Stimulated activated CD8-positive, alpha-beta memory T cell treated with anti-CD3 and anti-CD28 coated beads, Interleukin-7, amount 100 ng/mL, for 4 hours (primary cell): ENCODE data around the gene ZGPAT.
A peak's percentile ranks its signal among the peaks of the same experiment; 100 is the strongest.
"Not testable (repeated sequence)": the region's sequence is repeated elsewhere in the genome, so short reads cannot be mapped to it uniquely, and the experiment has no call there.

Source experiments
- DNase-seq, 2 donors: peaks; one replicate each; pipeline ENCODE4 v3.0.0-alpha.2; 2020; ENCODE audit warnings: low read depth in 2 of 2

The ZGPAT gene, protein sequence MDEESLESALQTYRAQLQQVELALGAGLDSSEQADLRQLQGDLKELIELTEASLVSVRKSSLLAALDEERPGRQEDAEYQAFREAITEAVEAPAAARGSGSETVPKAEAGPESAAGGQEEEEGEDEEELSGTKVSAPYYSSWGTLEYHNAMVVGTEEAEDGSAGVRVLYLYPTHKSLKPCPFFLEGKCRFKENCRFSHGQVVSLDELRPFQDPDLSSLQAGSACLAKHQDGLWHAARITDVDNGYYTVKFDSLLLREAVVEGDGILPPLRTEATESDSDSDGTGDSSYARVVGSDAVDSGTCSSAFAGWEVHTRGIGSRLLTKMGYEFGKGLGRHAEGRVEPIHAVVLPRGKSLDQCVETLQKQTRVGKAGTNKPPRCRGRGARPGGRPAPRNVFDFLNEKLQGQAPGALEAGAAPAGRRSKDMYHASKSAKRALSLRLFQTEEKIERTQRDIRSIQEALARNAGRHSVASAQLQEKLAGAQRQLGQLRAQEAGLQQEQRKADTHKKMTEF

DNA sequence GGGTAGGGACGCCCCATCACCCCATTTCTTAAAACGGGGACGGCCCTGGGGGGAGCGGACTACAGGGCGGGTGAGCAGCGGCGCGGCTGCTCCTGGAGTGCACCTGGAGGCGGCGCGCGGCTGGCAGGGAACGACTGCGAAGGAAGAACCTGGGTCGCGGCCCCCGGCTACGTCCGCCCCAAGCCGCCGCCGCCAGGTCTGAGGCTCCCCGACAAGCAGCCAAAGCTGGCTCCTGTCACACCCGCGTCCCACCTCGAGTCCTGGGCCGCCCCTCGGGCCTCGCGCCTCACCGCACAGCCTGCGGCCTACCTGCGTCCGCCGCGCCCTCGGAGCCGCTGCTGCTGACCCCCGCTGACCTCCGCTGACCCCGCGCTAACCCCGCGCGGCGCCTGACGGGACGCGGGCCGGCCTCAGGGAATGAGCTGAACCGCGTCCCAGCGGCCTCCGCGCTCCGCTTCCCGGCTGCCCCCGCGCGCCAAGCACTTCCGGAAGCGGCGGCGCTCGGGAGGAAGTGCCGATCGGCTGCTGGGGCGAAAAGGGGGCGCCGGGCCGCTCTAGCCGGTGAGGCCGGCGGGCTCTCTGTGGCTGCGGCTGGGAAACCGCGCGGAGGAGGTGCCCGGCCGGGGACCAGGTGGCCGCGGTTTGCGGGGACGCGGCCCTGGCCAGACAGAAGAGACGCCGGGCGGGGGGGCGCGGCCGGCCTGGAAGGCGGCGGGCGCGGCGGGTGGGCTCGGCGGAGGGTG, at the start of gene ZGPAT, which contains the start of gene ARFRP1:
TSS of gene ZGPAT (plus strand) at position 482 of the 743 bp plus-strand sequence. CDS start 542 bp downstream, outside the sequence.
TSS of gene ARFRP1 (minus strand) at position 419 of the 743 bp plus-strand sequence. CDS start 885 bp downstream, outside the sequence.
- DNase-seq, result peak; percentile 65 to 86

DNA sequence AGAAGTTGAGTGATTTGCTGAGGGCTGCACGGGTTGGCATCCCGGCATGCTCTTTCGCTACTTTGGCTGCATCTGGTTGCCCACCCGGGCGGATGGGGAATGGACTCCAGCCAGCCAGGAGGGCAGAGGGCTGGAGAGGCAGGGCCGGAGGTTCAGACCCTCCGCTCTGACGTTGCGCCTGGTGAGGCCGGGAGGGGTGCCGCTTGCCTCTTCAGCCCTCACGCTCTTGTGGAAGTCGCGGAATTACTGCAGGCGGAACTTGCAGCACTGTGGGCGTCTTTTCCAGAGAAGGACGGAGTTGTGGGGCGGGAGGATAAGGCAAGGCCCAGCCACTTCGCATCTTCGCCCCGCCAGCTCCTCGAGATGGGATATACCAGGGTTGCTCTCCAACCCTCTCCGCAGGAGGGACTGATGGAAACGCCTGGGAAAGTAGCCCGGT, 49.1 kb upstream of the ZGPAT start:
- DNase-seq, result no peak

DNA sequence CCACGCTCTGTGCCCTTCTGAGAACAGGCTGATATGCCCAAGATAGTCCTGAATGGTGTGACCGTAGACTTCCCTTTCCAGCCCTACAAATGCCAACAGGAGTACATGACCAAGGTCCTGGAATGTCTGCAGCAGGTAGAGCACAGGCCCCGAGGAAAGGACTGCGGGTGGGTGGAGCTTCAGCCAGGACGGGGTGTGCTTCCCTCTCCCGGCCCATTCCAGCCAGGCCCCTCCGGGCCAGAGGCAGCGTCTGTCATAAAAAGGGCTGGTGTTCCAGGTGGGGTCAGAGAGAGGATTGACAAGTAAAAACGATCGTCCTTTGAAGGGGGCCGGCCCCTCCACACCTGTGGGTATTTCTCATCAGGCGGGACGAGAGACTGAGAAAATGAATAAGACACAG, 48.5 kb upstream of the ZGPAT start:
- DNase-seq, result no peak

DNA sequence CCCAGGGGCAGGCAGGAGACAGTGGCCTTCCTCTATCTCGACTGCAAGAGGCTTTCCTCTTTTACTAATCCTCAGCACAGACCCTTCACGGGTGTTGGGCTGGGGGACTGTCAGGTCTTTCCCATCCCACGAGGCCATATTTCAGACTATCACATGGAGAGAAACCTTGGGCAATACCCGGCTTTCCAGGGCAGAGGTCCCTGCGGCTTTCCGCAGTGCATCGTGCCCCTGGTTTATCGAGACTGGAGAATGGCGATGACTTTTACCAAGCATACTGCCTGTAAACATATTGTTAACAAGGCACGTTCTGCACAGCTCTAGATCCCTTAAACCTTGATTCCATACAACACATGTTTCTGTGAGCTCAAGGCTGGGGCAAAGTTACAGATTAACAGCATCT, 47.7 kb upstream of the ZGPAT start:
- not testable (repeated sequence) for DNase-seq

DNA sequence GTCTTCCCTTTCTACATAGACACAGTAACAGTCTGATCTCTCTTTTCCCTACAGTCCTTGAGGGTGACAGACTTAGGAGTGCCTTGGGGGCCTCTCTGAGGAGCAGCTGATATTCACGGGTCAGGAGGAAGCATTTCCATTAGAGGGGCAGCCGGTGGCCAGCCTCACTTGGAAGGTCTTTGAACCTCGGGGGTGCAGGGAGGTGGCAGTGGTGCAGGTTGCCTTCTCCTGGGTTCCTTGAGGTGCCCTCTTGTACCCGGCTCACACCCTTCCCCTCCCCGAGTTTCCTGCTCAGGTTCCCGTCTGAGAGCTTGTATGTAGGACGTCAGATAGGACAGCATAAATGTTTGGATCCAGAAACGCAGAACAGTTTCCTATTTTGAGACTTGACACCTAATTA, 47.2 kb upstream of the ZGPAT start:
- no peak for DNase-seq

DNA sequence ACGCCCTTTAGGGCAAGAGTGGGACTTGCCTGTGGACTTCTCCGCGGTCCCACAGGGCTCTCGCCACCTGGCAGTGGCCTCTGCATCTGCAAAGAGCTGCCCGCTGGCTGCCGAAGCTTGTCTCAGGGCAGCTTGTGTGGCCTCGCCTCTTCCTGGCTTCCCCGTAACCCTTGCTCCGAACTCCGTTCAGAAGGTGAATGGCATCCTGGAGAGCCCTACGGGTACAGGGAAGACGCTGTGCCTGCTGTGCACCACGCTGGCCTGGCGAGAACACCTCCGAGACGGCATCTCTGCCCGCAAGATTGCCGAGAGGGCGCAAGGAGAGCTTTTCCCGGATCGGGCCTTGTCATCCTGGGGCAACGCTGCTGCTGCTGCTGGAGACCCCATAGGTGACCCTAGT, 46.7 kb upstream of the ZGPAT start:
- DNase-seq, result no peak

DNA sequence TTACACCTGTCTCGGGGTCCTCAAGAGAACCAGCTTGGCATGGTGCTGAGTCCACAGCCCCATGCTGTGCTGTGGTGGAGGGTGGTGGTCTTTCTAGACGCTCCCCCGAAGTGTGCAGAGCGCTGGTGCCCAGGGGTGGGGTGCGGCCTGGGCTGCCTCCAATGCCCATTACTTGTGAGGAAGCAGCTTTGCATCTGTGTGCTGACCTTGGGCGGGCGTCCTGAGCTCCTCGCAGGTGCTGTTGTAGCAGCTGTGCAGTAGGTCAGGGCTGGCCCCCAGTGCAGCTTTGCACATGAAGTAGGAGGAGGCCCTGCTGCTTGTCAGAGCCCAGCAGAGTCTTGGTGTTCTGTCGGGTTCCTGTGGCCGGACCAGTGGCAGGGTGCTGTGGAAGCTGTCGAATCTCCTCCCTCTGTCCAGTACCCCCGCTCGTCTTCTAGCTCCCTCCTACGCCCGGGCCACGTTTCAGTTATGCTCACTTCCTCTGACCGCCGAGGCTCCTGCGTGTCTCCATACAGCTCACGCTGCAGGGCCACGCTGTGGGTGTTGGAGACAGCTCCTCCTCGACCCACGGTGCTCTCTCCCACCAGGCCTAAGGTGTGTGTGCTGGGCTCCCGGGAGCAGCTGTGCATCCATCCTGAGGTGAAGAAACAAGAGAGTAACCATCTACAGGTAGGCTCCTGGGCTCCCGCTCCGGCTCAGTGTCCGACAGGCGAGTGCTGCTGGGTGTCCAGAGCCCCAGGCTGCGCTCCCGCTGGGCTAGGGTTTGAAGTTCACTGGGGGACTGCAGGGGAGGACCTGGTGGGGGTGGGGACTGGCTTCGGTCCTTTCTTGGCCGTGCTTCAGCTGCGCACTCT, 45.7 kb upstream of the ZGPAT start:
- DNase-seq, result no peak

DNA sequence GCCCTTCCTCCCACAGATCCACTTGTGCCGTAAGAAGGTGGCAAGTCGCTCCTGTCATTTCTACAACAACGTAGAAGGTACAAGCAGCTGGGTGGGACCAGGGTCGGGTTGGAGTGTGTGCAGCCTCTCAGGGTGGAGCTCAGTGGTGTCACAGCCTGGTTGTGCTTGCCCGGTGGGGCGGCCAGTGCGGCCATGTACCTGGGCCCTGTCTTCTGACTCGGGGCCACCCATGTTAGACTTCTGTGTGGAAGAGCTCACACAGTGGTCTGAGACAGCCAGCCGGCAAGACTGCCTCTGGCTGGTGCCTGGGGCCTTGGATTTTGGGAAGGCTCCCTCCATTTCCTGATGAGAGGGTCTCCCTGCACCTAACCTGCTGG, 45.0 kb upstream of the ZGPAT start:
- no peak for DNase-seq

DNA sequence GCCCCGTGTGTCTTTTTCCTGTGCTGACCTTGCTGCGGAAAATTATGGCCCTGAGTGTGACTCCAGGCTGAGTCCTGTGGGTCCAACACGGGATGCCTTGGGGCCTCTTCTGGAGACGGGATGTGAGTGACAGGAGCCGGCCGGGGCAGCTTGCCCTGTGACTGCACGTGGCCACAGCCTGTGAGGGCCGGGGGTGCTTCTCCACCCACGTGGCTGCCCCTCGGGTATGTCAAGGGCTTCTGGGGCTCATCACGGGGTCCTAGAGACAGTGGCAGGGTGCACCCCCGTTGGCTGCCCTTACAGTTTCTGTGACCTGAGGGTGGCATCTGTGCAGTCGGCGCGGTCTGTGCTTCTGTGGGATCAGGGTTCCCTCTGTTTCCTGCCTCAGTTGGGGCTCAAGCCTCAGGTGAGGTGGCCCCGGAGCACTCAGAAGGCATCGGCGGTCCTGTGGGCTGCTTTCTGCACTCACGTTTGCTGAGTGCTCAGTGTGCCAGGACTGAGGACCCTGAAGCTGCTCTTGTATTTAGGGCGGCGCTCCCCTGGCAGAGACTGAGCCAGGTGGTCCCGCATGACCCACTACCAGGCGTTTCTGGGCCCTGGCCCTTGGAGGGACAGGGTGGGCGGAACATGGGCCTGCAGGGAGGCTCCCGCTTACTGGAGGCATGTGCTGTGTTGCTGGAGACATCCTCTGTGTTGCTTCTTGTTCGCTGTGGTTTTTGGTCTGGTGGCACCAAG, 44.3 kb upstream of the ZGPAT start:
- DNase-seq, result no peak

DNA sequence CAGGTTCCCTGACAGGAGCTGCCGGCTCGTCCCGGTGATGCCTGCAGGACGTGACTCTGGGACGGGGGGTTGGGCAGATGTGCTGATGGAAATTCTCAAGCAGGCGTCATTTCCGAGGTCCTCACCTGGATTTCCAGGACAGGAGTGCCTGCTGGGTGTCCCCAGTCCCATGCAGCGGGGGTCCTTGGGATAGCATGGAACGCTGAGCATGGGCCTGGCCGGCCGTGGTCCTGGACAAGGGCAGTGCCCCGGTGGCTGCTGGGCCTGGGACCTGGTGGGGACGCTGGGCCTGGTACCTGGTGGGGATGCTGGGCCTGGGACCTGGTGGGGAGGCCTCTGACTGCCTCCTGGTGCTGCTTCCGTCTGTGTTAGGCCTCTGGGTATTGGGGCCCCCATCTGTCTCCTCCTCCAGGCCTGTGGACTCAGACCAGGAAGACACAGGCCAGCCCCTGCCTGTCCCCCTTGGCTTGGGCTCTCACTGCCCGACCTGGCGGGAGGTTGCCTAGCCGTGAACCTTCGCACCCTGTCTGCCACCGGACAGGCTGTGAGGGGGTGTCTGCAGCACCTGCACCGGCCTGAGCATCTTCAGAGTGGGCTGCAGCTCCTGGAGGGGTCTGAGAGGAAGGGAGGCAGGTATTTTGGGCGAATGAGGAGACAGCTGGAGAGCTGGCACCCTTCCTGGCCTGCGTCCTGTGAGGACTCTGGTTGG, 43.5 kb upstream of the ZGPAT start:
- DNase-seq, result no peak

DNA sequence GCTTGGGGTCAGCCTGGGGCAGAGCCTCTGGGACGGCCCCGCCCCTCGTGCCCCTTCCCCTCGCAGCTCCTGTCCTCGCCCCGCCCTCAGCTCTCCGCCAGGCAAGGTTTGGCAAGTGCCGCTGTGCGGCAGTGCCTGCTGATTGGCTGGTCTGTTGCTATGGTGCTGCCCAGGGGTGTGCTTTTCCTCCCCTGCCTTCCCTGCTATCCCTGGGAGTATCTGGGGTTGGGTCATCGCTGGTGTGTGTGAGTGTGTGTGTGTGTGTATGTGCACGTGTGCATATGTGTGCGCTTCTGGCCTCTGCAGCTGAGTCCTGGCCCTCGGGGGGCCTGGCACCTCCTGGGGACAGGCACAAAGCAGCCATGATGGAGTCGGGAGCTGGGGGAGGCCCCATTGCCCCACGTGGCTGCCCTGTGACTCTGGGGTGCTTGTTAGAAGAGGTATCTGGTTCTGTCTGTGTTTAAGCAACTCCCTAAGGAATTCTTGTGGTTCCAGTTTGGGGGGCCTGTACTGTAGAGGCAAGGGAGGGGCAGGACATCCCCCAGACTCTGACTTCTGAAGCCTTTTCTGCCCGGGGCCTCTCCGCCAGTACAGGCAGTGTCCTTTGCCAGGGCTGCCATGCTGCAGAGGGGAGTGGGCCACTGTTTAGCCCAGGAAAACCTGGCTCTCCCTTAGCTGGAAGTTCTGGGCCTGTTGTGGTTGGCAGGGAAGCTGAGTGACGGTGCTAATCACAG, 42.8 kb upstream of the ZGPAT start:
- no peak for DNase-seq

DNA sequence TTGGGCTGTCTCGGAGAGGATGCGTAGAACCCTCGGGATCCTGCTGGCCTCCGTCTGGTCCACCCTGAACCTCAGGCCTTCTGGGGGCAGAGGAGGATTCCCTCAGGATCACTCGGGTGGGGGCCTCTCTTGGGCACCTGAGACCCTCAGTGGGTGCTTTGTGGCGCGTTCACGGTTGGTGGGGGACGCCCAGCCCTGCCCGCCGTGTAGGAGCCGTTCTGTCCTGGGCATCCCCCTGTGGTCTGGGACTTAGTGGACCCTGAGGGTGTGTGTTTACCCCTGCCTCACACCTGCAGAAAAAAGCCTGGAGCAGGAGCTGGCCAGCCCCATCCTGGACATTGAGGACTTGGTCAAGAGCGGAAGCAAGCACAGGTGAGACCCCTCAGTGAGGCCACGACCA, 42.1 kb upstream of the ZGPAT start:
- no peak for DNase-seq

DNA sequence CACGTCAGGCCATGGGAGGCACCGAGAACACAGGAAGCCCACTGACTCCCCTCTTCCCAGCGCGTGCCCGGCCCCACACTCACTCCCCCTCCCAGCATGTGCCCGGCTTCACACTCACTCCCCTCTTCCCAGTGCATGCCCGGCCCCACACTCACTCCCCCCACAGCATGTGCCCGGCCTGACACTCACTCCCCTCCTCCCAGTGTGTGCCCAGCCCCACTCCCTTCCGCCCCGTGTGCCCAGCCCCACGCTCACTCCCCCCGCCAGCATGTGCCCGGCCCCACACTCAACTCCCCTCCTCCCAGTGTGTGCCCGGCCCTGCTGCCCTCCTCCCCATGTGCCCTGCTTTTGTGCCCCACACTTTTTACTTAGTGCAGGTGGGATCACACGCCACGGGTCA, 40.0 kb upstream of the ZGPAT start:
- DNase-seq, result no peak

DNA sequence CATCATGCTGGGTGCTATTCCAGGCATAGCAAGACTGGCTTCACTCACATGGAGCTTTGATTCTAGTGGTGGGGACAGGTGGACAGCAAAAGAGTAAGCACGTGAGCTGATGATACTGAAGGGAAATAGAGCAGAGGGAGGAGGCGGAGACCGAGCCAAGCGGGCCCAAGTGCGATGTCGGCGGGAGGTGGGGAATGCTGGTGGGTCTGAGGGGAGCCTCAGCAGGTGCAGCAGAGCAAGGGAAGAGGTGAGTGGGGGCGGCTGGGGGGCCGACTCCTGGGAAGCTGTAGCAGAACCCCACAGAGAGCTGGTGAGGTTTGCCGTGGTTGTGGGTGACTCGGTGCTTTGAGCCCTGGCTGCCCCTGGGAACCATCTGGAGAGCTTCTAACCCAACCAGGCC, 39.5 kb upstream of the ZGPAT start:
- DNase-seq, result no peak

DNA sequence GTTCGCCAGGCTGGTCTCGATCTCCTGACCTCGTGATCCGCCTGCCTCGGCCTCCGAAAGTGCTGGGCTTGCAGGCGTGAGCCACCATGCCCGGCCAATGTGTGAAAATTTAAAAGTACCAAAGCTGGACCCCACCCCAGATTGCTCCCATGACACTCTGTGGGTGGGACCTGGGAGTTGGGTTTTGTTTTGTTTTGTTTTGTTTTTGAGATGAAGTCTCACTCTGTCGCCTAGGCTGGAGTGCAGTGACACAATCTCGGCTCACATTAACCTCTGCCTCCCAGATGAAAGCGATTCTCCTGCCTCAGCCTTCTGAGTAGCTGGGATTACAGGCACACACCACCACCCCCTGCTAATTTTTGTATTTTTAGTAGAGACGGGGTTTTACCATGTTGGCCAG, 36.1 kb upstream of the ZGPAT start:
- DNase-seq, result not testable (repeated sequence)

DNA sequence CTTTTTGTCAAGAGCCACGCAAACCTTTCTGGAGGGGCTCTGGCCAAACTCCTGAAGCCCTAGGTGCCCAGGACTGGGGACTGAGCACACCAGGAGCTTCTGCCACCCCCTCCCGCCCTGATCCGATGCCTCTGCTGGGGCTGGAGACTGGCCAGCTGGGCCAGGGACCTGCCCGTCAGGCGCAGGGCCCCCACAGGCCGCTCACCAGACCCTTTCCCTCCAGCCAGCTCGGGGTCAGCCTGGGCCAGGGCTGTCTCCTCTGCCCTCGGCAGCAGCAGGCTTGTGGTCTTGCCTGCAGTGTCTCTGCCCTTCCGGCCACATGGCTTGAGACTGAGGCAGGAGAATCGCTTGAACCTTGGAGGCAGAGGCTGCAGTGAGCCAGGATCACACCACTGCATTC, 35.2 kb upstream of the ZGPAT start:
- DNase-seq, result no peak

DNA sequence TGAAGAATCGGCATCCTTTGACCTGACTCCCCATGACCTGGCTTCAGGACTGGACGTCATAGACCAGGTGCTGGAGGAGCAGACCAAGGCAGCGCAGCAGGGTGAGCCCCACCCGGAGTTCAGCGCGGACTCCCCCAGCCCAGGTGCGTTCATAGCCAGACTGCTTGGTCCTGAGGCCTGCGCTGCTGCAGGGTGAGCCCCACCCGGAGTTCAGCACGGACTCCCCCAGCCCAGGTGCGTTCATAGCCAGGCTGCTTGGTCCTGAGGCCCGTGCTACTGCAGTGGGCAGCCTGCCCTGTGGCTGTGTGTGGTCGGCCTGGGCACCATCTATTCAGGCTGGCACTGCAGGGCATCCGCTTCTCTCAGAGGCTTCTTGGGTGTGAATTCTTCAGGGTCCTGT, 33.9 kb upstream of the ZGPAT start:
- no peak for DNase-seq

DNA sequence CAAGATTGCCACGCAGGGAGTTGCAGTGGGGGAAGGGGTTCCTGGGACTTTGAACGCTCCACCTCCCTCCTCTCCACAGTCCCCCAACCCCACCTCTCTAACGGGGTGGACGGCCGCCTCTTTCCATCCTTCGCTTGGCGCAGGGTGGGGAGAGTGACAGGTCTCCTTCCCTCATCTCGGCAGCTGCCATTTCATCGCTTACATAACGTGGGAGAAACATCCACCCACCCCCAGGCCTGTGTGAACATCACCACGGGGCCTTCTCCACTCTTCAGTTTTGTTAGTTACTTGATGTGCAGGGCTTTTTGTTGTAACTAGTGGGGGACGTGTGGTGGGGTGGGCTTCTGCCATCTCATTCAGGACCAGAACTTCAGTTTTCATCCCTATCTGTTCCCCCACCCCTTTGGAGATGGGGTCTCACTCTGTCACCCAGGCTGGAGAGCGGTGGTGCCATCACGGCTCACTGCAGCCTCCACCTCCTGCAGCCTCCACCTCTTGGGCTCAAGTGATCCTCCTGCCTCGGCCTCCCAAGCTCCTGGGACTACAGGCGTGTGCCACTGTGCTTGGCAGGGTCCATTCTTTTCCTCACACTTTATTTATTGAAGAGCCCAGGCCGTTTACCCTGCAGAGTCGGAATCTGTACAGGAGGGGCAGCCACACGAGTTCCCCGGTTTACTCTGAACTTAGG, 32.0 kb upstream of the ZGPAT start:
- no peak for DNase-seq

DNA sequence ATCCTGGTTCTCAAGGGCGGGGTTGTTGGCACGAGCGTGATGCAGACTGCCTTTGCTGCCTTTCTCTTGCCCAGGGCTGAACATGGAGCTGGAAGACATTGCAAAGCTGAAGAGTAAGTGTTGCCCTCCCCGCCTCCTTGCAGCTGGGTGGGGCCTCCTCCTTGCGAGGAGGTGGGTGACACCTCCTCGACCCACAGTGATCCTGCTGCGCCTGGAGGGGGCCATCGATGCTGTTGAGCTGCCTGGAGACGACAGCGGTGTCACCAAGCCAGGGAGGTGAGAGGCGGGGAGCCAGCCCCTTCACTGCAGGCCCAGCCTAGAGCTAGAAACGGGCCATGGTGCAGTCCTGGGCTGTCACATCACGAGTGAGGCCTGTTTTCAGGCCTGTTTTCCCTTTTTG, 29.8 kb upstream of the ZGPAT start:
- no peak for DNase-seq
